Liver (tissue), 9 donors: ENCODE data around the gene SHOX. TPM values are rescaled to one million over a fixed set of nuclear protein-coding genes. Genes with fewer than 3 reads are reported as not detected.

ENCODE experiments used
- DNase-seq: peaks from one replicate; pipeline ENCODE4 v3.0.0-alpha.2; 2017; ENCODE audit warnings: low spot score
- H3K27ac ChIP-seq, 2 donors: one replicate each; pipeline ENCODE4 v1.7.0; 2013; ENCODE audit warnings: inconsistent platforms in 2 of 2, low read length in 2 of 2, control low read depth in 1 of 2, low read depth in 1 of 2, mild to moderate bottlenecking in 1 of 2
- H3K27me3 ChIP-seq, 4 donors: one replicate each; pipeline versions ENCODE4 v1.6.1 to v1.7.0; 2013; ENCODE audit warnings: low read length in 3 of 4, inconsistent platforms in 1 of 4, mild to moderate bottlenecking in 1 of 4, moderate library complexity in 1 of 4; ENCODE audit not compliant: control insufficient read depth in 4 of 4, insufficient read depth in 4 of 4
- H3K36me3 ChIP-seq, 4 donors: one replicate each; pipeline versions ENCODE4 v1.6.1 to v1.7.0; 2013; ENCODE audit warnings: low read length in 3 of 4, mild to moderate bottlenecking in 3 of 4, low read depth in 1 of 4, moderate library complexity in 1 of 4; ENCODE audit not compliant: control insufficient read depth in 4 of 4, insufficient read depth in 3 of 4
- H3K4me1 ChIP-seq, 4 donors: one replicate each; pipeline versions ENCODE4 v1.6.1 to v1.7.0; 2013; ENCODE audit warnings: low read length in 3 of 4, mild to moderate bottlenecking in 3 of 4, moderate library complexity in 1 of 4; ENCODE audit not compliant: control insufficient read depth in 4 of 4, insufficient read depth in 4 of 4
- H3K4me3 ChIP-seq, 3 donors: one replicate each; pipeline versions ENCODE4 v1.6.1 to v1.7.0; 2013; ENCODE audit warnings: low read length in 3 of 3, control low read depth in 1 of 3, low read depth in 1 of 3, mild to moderate bottlenecking in 1 of 3
- H3K9ac ChIP-seq, 2 donors: one replicate each; pipeline ENCODE4 v1.7.0; 2013; ENCODE audit warnings: low read length in 2 of 2, mild to moderate bottlenecking in 2 of 2, moderate library complexity in 2 of 2, control low read depth in 1 of 2, low read depth in 1 of 2
- H3K9me3 ChIP-seq, 4 donors: one replicate each; pipeline versions ENCODE4 v1.6.1 to v1.7.0; 2013; ENCODE audit warnings: low read length in 3 of 4; ENCODE audit not compliant: control insufficient read depth in 4 of 4
- EGR1 ChIP-seq, 2 donors: IDR thresholded peaks; 2 replicates each; pipeline ENCODE4 v1.6.1; 2016 to 2018; ENCODE audit warnings: antibody characterized with exemption in 2 of 2, low read depth in 2 of 2
- FOXA1 ChIP-seq: IDR thresholded peaks from 2 replicates; pipeline ENCODE4 v1.6.1; 2016; ENCODE audit warnings: antibody characterized with exemption
- FOXA2 ChIP-seq: IDR thresholded peaks from 2 replicates; pipeline ENCODE4 v1.6.1; 2016; ENCODE audit warnings: antibody characterized with exemption
- HNF4A ChIP-seq, 2 donors: conservative IDR thresholded peaks; 2 replicates each; pipeline ENCODE4 v1.6.1; 2016; ENCODE audit warnings: antibody characterized with exemption in 2 of 2, mild to moderate bottlenecking in 2 of 2
- HNF4G ChIP-seq: IDR thresholded peaks from 2 replicates; pipeline ENCODE4 v1.6.1; 2016; ENCODE audit warnings: antibody characterized with exemption
- JUND ChIP-seq, 2 donors: IDR thresholded peaks; 2 replicates each; pipeline ENCODE4 v1.6.1; 2016; ENCODE audit warnings: antibody characterized with exemption in 2 of 2
- NR2F2 ChIP-seq: IDR thresholded peaks from 2 replicates; pipeline ENCODE4 v1.6.1; 2016; ENCODE audit warnings: antibody characterized with exemption
- RAD21 ChIP-seq, 2 donors: IDR thresholded peaks; 2 replicates each; pipeline ENCODE4 v1.6.1; 2016; ENCODE audit warnings: antibody characterized with exemption in 2 of 2, mild to moderate bottlenecking in 2 of 2
- RXRA ChIP-seq, 2 donors: IDR thresholded peaks; 2 replicates each; pipeline ENCODE4 v1.6.1; 2017 to 2018; ENCODE audit warnings: antibody characterized with exemption in 2 of 2, mild to moderate bottlenecking in 1 of 2
- SP1 ChIP-seq: IDR thresholded peaks from 2 replicates; pipeline ENCODE4 v1.6.1; 2018; ENCODE audit warnings: antibody characterized with exemption, mild to moderate bottlenecking
- TAF1 ChIP-seq: conservative IDR thresholded peaks from 2 replicates; pipeline ENCODE4 v1.6.1; 2016; ENCODE audit warnings: antibody characterized with exemption, mild to moderate bottlenecking
- YY1 ChIP-seq: IDR thresholded peaks from 2 replicates; pipeline ENCODE4 v1.6.1; 2016; ENCODE audit warnings: antibody characterized with exemption, mild to moderate bottlenecking
- WGBS: extraction: QIAGEN DNeasy Blood & Tissue Kit; methylation state at CpG from one replicate; pipeline ENCODE4 v1.1.7; 2013; 5-methylcytosine and 5-hydroxymethylcytosine counted together
- polyA plus RNA-seq, 2 donors: library from polyadenylated mRNA; stranded (reverse) in 1 of 2; unstranded in 1 of 2; fragments of 200-250 nt in 1 of 2; fragments of >200 nt in 1 of 2; fragmentation: Nextera tagmentation in 1 of 2; extraction: Ambion mirVana in 1 of 2; gene quantifications; one replicate each; pipeline versions ENCODE4 v1.2.1 to v1.2.3, GENCODE V29; 2013 to 2015
- total RNA-seq, 2 donors: library from RNA; depleted of rRNA; stranded (reverse); fragments of >200 nt; gene quantifications; one replicate each; pipeline ENCODE4 v1.2.3, GENCODE V29; 2014
- TF ChIP-seq, protein P1 (sequence below): fragments of 150-350 bp; IDR thresholded peaks from 2 replicates; pipeline ENCODE4 v1.5.1; 2017; ENCODE audit warnings: improper control_type of control experiment, low read depth, low read length; ENCODE audit not compliant: missing input control
- TF ChIP-seq, protein P2 (sequence below): IDR thresholded peaks from 2 replicates; pipeline ENCODE4 v1.6.1; 2016; ENCODE audit warnings: antibody characterized with exemption, mild to moderate bottlenecking
- TF ChIP-seq, protein P3 (sequence below): IDR thresholded peaks from 2 replicates; pipeline ENCODE4 v1.6.1; 2016; ENCODE audit warnings: antibody characterized with exemption
- TF ChIP-seq, protein P4 (sequence below): IDR thresholded peaks from 2 replicates; pipeline ENCODE4 v1.6.1; 2016; ENCODE audit warnings: antibody characterized with exemption
- TF ChIP-seq, protein P5 (sequence below): IDR thresholded peaks from 2 replicates; pipeline ENCODE4 v1.6.1; 2016; ENCODE audit warnings: antibody characterized with exemption
- donor health status: healthy.
- donor health status: healthy.
- donor health status: healthy.
- donor health status: healthy.
- donor health status: healthy.

Gene SHOX
- total and polyA plus RNA-seq, 4 donors = not detected

DNA sequence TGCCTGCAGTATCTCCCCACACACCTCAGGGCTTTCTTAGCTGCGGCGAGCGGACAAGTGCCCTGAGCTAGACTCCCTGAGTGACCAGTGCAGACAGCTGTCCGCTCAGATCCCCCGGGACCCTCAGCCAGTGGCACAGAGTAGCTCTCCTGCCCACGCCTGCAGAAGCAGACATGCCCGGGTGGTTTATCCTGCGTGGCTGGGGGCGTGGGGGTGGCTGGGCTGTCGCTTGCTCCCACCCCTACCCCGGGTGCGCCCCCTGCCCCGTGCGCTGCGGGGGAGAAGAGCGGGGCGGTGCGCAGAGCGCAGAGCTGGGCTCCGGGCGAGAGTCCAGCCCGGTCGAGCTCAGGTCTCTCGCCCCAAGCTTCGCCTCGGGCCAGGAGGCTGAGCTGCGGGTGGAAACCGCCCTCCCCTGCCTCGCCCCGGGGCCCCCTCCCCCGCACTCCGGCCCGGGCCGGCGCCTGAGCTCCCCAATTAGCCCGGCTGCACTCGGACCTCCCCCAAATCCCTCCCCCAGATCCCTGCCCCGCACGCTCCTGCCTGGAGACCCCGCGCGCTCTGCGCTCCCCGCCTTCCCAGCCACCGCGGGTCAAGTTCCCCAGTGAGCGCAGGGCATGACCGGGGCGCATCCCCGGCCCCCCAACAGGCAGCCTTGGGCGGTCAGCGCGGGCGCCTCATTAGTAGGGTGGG is 11.7 kb upstream of the SHOX start:
- TF ChIP-seq, protein P1, sequence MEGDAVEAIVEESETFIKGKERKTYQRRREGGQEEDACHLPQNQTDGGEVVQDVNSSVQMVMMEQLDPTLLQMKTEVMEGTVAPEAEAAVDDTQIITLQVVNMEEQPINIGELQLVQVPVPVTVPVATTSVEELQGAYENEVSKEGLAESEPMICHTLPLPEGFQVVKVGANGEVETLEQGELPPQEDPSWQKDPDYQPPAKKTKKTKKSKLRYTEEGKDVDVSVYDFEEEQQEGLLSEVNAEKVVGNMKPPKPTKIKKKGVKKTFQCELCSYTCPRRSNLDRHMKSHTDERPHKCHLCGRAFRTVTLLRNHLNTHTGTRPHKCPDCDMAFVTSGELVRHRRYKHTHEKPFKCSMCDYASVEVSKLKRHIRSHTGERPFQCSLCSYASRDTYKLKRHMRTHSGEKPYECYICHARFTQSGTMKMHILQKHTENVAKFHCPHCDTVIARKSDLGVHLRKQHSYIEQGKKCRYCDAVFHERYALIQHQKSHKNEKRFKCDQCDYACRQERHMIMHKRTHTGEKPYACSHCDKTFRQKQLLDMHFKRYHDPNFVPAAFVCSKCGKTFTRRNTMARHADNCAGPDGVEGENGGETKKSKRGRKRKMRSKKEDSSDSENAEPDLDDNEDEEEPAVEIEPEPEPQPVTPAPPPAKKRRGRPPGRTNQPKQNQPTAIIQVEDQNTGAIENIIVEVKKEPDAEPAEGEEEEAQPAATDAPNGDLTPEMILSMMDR = no peak
- TF ChIP-seq HNF4G (no peak), EGR1 (IDR thresholded peaks at IDR 0.05; ENCODE audit: low read depth in 2 of 2) (no peak), JUND (IDR thresholded peaks at IDR 0.05) (no peak), YY1 (no peak), TAF1 (no peak), RXRA (IDR thresholded peaks at IDR 0.05) (no peak)
- H3K27me3 ChIP-seq = peaks cover 0 to 13% (median 0%) of the 10 kb centered on the region in 4 donors

DNA sequence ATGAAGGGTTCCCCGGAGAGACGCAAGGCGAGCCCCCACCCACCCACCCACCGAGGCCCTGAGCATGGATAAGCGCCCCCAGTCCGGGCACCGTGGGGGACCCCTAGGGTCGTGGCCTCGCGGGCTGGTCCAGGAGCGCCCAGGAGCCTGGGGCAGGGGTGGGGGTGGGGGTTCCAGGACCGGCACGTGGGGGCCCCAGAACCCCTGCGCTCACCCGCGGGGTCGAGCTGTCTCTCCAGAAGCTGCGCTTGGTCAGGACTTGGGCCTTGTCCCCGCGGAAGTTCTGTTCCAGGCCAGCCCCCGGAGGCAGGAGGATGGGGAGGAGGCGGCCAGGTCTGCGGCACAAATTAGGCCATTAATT is 11.2 kb upstream of the SHOX start:
- no peak overlapping the region for H3K9ac ChIP-seq
- no peak overlapping the region for H3K4me3 ChIP-seq
- H3K4me1 ChIP-seq = peaks cover 0 to 7% (median 0%) of the 10 kb centered on the region in 4 donors
- 8% methylated on average over 23 of the region's 23 CpGs for WGBS
- no peaks in the 10 kb centered on the region for H3K36me3 ChIP-seq
- H3K9me3 ChIP-seq = no peaks in the 10 kb centered on the region
- TF ChIP-seq, protein P2, sequence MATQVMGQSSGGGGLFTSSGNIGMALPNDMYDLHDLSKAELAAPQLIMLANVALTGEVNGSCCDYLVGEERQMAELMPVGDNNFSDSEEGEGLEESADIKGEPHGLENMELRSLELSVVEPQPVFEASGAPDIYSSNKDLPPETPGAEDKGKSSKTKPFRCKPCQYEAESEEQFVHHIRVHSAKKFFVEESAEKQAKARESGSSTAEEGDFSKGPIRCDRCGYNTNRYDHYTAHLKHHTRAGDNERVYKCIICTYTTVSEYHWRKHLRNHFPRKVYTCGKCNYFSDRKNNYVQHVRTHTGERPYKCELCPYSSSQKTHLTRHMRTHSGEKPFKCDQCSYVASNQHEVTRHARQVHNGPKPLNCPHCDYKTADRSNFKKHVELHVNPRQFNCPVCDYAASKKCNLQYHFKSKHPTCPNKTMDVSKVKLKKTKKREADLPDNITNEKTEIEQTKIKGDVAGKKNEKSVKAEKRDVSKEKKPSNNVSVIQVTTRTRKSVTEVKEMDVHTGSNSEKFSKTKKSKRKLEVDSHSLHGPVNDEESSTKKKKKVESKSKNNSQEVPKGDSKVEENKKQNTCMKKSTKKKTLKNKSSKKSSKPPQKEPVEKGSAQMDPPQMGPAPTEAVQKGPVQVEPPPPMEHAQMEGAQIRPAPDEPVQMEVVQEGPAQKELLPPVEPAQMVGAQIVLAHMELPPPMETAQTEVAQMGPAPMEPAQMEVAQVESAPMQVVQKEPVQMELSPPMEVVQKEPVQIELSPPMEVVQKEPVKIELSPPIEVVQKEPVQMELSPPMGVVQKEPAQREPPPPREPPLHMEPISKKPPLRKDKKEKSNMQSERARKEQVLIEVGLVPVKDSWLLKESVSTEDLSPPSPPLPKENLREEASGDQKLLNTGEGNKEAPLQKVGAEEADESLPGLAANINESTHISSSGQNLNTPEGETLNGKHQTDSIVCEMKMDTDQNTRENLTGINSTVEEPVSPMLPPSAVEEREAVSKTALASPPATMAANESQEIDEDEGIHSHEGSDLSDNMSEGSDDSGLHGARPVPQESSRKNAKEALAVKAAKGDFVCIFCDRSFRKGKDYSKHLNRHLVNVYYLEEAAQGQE = no peak
- TF ChIP-seq RXRA (IDR thresholded peaks at IDR 0.05) (no peak), JUND (IDR thresholded peaks at IDR 0.05) (no peak), HNF4G (no peak), HNF4A (conservative IDR thresholded peaks at IDR 0.05) (no peak), EGR1 (IDR thresholded peaks at IDR 0.05; ENCODE audit: low read depth in 2 of 2) (no peak), RAD21 (IDR thresholded peaks at IDR 0.05) (no peak), TAF1 (no peak), YY1 (no peak), SP1 (no peak), NR2F2 (no peak), FOXA2 (no peak), FOXA1 (no peak)
- TF ChIP-seq, protein P3, sequence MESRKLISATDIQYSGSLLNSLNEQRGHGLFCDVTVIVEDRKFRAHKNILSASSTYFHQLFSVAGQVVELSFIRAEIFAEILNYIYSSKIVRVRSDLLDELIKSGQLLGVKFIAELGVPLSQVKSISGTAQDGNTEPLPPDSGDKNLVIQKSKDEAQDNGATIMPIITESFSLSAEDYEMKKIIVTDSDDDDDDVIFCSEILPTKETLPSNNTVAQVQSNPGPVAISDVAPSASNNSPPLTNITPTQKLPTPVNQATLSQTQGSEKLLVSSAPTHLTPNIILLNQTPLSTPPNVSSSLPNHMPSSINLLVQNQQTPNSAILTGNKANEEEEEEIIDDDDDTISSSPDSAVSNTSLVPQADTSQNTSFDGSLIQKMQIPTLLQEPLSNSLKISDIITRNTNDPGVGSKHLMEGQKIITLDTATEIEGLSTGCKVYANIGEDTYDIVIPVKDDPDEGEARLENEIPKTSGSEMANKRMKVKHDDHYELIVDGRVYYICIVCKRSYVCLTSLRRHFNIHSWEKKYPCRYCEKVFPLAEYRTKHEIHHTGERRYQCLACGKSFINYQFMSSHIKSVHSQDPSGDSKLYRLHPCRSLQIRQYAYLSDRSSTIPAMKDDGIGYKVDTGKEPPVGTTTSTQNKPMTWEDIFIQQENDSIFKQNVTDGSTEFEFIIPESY = no peak
- TF ChIP-seq, protein P4, sequence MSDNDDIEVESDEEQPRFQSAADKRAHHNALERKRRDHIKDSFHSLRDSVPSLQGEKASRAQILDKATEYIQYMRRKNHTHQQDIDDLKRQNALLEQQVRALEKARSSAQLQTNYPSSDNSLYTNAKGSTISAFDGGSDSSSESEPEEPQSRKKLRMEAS = no peak
- TF ChIP-seq, protein P5, sequence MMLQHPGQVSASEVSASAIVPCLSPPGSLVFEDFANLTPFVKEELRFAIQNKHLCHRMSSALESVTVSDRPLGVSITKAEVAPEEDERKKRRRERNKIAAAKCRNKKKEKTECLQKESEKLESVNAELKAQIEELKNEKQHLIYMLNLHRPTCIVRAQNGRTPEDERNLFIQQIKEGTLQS = no peak
- TF ChIP-seq, protein P1 = no peak
- H3K27me3 ChIP-seq = peaks cover 0 to 15% (median 2%) of the 10 kb centered on the region in 4 donors
- no peak overlapping the region for H3K27ac ChIP-seq
- no peak for DNase-seq

More for the DNA sequence above, 11.7 kb upstream of the SHOX start:
- peaks cover 0 to 2% (median 0%) of the 10 kb centered on the region in 4 donors for H3K4me1 ChIP-seq
- no peak for DNase-seq
- no peaks in the 10 kb centered on the region for H3K36me3 ChIP-seq
- no peak overlapping the region for H3K4me3 ChIP-seq
- H3K27ac ChIP-seq = no peak overlapping the region
- no peak overlapping the region for H3K9ac ChIP-seq
- H3K9me3 ChIP-seq = no peaks in the 10 kb centered on the region
- 12% methylated on average over 54 of the region's 54 CpGs for WGBS
